Activated CD4-positive, alpha-beta T cell treated with anti-CD3 and anti-CD28 coated beads for 48 hours (primary cell): ENCODE results near the gene WWOX.

Experiments used
- DNase-seq: peaks from one replicate; pipeline ENCODE4 v3.0.0-alpha.2; 2020

WWOX gene

GRCh38 chr16:78415013-78415412 is 315.6 kb downstream of the WWOX start:
- no peak for DNase-seq

DNA sequence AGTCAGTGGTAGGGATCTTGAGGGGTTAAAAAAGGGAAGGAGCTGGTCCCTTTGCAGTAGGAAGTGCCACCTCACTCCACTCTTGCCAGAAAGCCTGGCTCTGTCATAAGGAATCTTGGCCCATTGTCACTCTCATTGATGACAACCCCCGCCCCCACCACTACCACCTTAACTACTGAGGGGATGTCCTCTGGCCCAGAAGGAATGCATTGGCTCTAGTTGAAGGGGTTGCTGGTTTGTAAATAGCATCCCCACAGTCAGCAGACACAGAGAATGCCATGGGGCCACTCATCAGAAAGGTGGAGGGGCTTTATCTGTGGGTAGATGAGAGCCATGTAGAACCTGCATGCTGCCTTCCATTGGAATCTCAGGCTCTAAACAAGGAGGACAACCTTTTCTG is 316.2 kb downstream of the WWOX start:
- no peak for DNase-seq

DNA sequence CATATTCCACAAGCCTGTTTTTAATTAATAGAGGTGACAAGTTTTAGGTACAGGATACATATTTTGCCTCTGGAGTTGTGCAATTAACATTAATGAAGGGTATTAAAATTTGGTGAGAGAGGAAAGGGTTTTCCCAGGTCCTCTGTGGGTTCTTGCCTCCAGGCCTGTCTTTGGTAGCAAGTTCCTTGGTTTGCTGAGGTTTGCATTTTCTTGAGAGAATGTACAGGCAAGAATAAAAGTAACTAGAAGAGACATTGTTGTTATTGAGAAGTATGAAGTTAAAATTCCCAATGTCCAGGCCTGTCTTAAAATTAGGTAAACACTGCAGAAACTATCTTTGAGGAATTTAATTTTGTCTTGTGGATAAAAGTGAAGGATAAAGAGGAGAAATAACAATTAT is 316.9 kb downstream of the WWOX start:
- DNase-seq = no peak

DNA sequence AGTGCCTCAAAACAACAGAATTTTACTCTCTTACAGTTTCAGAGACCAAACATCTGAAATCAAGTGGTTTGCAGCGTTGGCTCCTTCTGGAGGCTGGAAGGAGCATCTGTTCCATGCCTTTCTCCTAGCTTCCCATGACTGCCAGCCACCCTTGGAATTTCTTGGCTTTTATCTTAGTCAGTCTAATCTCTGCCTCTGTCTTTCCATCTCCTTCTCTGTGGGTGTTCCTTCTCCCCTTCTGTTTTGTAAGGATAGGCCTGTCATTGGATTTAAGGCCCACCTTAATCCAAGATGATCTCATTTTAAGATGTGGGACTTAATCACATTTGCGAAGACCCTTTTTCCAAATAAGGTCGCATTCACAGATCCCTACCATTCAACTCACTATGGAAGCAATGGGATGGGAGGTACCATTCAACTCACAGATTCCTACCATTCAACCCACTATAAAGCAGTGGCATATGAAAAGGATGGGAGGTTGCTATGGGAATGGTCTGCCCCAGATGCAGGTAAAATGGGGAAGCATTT is 321.8 kb downstream of the WWOX start:
- DNase-seq = no peak

DNA sequence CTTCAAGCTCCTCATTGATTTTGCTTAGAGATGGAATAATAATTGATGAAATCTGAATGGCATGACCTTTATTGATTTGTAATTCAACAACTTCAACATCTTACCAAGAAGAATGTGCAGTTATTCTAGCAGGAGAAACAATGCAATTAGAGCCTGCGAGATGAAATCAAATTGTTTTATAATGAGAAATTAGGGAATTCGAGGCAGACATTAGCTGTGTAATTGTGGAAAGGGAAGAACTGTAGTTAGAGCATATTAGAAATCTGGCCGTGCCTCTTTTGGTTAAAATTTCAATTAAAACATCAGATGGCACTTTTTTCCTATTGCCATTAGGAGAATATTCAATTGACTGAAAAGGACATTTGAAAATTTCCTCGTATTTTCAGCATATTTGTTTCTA is 325.8 kb downstream of the WWOX start:
- DNase-seq = no peak

DNA sequence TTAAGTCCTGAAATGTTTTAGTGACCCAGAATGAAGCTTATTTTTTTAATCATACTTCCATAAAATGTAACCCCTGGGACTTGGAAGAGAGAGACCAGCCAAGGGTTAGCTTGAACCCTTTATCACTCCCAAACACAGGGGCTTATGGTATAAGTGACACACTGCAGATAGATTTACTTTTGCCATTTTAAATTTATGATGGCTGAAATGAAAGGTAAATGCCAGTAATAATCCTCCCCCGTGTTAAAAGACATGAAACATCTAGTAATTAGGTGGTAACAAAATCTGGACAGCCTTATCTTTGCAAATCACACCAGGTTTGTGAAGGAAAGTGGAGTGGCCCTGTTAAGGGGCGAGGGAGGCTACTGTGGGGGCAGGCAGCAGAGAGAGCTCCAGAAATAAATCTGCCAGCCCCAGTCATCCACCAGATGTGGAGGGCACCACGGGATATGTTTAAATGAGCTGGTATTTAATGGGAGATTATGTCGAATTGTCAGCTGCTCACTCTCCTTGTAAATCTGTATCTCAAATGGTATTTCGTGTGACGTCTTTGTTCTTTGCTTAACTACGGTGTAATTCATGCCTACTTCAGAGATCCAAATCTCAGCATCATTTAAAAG is 326.5 kb downstream of the WWOX start:
- DNase-seq = no peak

- DNase-seq = no peak
Measured at GRCh38 chr16:78428193-78428592, 328.7 kb downstream of the WWOX start.

GRCh38 chr16:78430281-78430680 is 330.8 kb downstream of the WWOX start:
- DNase-seq = no peak

DNA sequence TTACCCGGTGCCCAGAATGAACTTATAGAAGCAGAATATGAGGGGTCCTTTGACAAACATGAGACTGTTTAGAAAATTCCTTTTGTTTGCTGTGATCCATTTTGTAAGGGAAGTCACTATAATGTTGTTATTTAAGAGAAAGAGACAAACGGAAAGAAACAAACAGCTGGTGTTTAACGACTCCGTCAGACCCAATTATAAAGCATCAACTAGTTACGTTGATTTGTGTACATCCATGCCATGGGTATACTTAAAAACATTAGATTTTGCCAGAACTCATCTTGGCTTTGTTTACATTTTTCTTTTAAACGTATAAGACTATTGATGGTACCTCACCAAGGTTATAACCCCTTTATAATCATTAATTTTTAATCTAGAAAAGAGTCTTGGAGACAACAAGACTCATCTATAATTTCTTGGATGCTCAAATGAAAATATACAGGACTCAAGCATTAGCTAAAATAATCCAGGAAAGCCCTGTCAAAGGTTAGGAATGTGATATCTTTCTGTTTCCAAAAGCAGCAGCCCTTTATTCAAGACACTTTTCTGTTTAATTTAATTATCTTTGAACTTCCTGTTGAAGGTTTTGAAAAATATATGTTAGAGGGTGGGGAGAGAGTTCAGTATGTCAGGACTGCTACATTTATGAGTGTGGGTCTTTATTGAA is 331.7 kb downstream of the WWOX start:
- no peak for DNase-seq

DNA sequence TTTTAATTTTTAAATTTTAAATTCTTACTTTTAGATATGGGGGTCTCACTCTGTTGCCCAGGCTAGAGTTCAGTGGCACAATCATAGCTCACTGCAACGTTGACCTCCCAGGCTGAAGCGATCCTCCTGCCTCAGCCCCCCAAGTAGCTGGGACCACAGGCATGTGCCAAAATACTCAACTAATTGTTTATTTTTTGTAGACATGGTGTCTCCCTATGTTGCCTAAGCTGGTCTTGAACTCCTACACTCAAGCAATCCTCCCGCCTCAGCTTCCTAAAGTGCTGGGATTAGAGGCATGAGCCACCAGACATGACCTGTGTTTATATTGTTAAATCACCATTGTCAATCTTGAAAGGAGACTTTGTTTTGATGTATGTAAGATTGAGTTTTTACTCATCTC is 332.2 kb downstream of the WWOX start:
- no peak for DNase-seq

DNA sequence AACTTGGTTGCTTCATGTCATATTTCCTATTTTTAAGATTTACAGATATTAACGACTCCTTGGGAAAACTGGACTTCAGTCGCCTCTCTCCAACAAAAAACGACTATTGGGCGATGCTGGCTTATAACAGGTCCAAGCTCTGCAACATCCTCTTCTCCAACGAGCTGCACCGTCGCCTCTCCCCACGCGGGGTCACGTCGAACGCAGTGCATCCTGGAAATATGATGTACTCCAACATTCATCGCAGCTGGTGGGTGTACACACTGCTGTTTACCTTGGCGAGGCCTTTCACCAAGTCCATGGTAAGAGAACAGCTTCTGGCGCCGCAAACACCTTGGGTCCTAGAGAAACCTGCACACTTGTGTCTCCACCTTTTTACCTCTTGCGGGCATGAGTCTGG is 333.0 kb downstream of the WWOX start:
- no peak for DNase-seq

- DNase-seq = no peak
Measured at GRCh38 chr16:78433116-78433515, 333.7 kb downstream of the WWOX start.

DNA sequence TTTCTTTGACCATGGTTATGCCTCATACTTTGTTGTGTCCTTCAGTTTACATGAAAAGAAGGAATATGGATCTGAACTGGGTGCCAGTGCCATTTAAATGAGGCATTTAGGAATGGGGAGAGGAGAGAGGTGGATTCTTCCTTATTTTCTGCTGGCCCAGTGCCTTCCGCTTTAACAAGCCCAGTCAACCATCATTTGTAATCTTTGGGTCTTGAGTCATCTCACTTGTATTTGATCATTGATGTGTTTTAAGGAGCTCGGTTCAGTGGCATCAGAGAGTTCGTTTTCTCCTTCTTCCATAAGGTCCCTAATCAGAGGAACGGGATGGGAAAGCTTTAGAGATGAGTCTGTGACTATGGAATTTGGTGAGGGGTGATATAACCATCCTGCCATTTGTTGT is 334.9 kb downstream of the WWOX start:
- no peak for DNase-seq

- no peak for DNase-seq
Measured at GRCh38 chr16:78435260-78435659, 335.8 kb downstream of the WWOX start.

GRCh38 chr16:78436023-78436422 is 336.6 kb downstream of the WWOX start:
- no peak for DNase-seq

- no peak for DNase-seq
Measured at GRCh38 chr16:78436846-78437245, 337.4 kb downstream of the WWOX start.

DNA sequence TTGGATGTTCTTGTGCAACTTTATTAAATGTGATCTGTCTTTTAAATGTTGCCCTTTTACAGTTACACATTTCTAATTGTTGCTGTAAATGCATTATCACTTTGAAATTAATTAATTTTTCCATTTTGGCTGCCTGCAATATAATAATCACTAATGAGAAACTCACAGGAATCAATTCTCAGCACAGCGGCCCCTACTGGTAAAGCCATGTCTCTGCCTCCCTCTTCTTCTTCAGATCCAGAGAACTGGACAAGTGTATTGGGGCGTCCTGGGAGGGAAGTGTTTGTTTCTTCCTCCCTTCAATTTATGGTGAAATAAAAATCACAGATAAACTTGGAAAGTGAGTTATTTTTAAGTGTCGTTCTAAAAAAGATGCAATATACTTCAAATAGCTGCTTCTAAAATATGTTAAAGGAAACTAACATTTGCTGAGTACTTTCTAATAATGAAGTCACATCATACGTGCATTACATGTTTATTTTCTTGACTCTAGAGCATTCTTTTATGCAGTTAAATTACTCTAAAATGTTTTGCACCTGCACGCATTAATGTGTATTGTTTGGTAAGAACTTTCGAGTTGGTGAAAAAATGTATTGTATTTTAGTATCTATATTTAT is 338.0 kb downstream of the WWOX start:
- DNase-seq = peak; percentile 43

GRCh38 chr16:78438219-78438618 is 338.8 kb downstream of the WWOX start:
- no peak for DNase-seq

DNA sequence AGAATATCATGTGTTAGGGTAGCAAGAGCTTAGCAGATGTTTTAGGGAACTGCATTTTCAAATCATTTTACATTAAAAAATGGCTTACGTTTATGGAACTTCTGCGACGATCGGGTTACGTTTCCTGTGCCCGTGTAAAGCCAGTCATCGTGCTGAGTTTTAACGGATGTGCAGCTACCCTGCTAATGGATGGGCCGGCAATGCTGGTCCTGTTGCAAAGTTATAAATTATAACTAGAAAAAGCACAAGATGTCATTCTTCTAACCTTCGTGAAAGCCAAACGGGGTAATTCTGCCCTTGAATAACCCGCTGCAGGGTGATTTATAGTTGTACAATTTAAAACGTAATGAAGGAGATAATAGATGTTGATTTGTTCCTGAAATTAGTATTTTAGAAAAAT is 339.2 kb downstream of the WWOX start:
- no peak for DNase-seq

DNA sequence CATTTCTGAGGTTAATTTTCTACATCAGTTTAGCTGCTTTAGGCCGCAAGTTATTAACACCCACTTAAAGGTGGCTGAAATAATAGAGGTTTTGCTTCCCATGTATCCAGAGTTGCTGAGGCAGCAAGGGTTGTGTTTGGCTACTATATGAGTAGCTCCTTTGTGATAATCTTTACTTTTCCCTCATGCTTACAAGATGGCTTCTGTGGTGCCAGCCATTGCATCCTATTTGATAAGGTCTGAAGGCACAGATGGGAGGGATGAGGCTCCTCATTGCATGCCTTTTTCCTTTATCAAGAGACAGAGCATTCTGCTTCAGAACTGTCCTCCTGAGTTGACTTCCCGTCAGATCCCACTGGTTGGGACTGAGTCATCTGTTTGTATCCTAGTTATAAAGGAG is 340.2 kb downstream of the WWOX start:
- no peak for DNase-seq

- DNase-seq = no peak
Measured at GRCh38 chr16:78441298-78441697, 341.8 kb downstream of the WWOX start.

DNA sequence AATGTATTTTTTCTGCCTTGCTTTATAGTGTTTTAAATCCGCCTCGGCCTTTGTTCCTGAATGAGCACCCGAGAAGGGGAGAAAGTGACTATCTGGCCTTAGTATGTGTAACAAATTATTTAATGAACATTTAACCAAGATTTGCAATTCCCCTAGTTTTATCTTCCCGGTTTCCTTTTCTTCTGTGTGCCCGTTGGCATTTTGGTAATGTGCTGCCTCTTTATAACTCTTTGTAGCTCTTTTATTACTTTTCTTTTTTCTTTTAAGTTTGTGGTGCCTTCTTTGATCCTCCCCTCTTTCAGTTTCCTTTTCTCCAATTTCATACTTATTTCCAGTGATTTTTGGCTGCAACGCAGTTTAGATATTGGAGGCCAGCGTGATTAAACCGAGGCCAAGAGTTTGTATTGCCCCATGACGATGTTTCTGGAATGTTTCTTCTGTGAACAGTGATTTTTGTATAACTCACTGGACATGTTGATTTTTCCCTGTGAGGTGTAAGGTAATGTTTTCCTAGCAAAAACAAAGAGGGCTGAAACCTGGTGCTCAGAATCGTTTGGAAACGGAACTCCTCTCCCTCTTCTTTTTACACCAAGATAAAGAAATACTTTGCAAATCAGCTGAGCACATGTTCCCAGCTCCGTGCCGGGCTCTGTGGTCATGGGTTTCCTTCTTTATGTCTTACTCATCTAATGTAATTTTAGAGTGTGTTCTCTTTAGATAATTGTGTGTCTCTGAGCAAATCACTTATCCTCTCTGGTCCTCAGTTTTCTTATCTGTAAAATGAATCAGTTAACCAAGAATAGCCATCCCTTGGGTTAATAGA is 344.3 kb downstream of the WWOX start:
- no peak for DNase-seq

- no peak for DNase-seq
Measured at GRCh38 chr16:78445818-78446217, 346.4 kb downstream of the WWOX start.

DNA sequence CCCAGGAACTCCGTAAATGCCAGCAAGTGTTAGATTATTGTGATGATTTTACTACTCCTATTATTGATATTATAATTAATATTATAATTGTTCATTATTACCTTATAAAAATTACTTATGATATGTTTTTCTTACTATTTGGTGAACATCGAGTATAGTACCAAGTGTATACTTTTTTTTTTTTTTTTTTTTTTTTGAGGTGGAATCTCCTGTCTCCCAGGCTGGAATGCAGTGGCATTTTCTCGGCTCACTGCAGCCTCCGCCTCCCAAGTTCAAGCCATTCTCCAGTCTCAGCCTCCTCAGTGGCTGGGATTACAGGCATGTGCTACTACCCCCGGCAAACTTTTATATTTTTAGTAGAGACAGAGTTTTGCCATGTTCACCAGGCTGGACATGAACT is 347.0 kb downstream of the WWOX start:
- no peak for DNase-seq
